SU-DHL-6 (cell line): ENCODE results near the gene NADK2.

Experiments
- H2AFZ ChIP-seq: fragments of 200-600 bp; sonication (generic); 2 replicates; pipeline ENCODE4 v1.6.1; 2014; ENCODE audit warnings: low read depth, mild to moderate bottlenecking, moderate library complexity, mixed read lengths, antibody characterized with exemption, low read length; ENCODE audit not compliant: severe bottlenecking
- H3F3A ChIP-seq: fragments of 200-600 bp; shearing (Covaris generic); 2 replicates; pipeline ENCODE4 v1.6.0; 2016; ENCODE audit warnings: antibody characterized with exemption, mild to moderate bottlenecking; ENCODE audit not compliant: insufficient read depth
- H3K27ac ChIP-seq: fragments of 200-600 bp; sonication (generic); 2 replicates; pipeline ENCODE4 v1.5.1; 2016; ENCODE audit warnings: low read depth, mild to moderate bottlenecking, low read length, moderate library complexity, mixed read lengths
- H3K27me3 ChIP-seq: fragments of 200-600 bp; sonication (generic), shearing (Covaris generic); 2 replicates; pipeline ENCODE4 v1.6.0; 2014; ENCODE audit warnings: mild to moderate bottlenecking, low read length
- H3K36me3 ChIP-seq: fragments of 200-600 bp; sonication (generic); 2 replicates; pipeline ENCODE4 v1.6.1; 2014; ENCODE audit warnings: mild to moderate bottlenecking, low read length, mixed read lengths
- H3K4me2 ChIP-seq: fragments of 300-600, 200-600 bp; shearing (Covaris generic), sonication (generic); 2 replicates; pipeline ENCODE4 v1.6.0; 2014; ENCODE audit warnings: low read length, low read depth, mild to moderate bottlenecking; ENCODE audit not compliant: poor library complexity, severe bottlenecking
- H3K4me3 ChIP-seq: fragments of 200-600 bp; sonication (generic); 2 replicates; pipeline ENCODE4 v1.5.1; 2014; ENCODE audit warnings: antibody characterized with exemption, low read length, mild to moderate bottlenecking, mixed read lengths; ENCODE audit not compliant: insufficient read depth, poor library complexity, severe bottlenecking
- H3K79me2 ChIP-seq: fragments of 200-600 bp; sonication (generic); 2 replicates; pipeline ENCODE4 v1.6.1; 2014; ENCODE audit warnings: mild to moderate bottlenecking, low read length, moderate library complexity; ENCODE audit not compliant: insufficient read depth
- H3K9ac ChIP-seq: fragments of 200-600 bp; sonication (generic); 2 replicates; pipeline ENCODE4 v1.7.0; 2014; ENCODE audit warnings: mild to moderate bottlenecking, low read length
- H3K9me2 ChIP-seq: fragments of 200-600 bp; sonication (generic); replicated peaks from 2 replicates; pipeline ENCODE4 v1.6.1; 2014; ENCODE audit warnings: low read length; ENCODE audit not compliant: insufficient read depth
- H3K9me3 ChIP-seq: fragments of 200-600 bp; sonication (generic); 2 replicates; pipeline ENCODE4 v1.6.1; 2014; ENCODE audit warnings: low read length, mixed read lengths; ENCODE audit not compliant: insufficient read depth
- H4K20me1 ChIP-seq: fragments of 200-600 bp; sonication (generic); 2 replicates; pipeline ENCODE4 v1.6.1; 2014; ENCODE audit warnings: low read depth, mild to moderate bottlenecking, antibody characterized with exemption, low read length, moderate library complexity, mixed read lengths
- EZH2phosphoT487 ChIP-seq: fragments of 200-600 bp; sonication (generic), shearing (Covaris generic); conservative IDR thresholded peaks from 2 replicates; pipeline ENCODE4 v1.6.1; 2018; ENCODE audit warnings: mild to moderate bottlenecking, antibody characterized with exemption, low read length, moderate library complexity, mixed read lengths
- TF ChIP-seq, protein P1 (sequence below): fragments of 200-600 bp; sonication (generic); IDR thresholded peaks from one replicate; pipeline ENCODE4 v1.5.1; 2017; ENCODE audit warnings: antibody characterized with exemption, mild to moderate bottlenecking, low read length, moderate library complexity; ENCODE audit not compliant: insufficient read depth, poor library complexity, severe bottlenecking

Gene NADK2

DNA sequence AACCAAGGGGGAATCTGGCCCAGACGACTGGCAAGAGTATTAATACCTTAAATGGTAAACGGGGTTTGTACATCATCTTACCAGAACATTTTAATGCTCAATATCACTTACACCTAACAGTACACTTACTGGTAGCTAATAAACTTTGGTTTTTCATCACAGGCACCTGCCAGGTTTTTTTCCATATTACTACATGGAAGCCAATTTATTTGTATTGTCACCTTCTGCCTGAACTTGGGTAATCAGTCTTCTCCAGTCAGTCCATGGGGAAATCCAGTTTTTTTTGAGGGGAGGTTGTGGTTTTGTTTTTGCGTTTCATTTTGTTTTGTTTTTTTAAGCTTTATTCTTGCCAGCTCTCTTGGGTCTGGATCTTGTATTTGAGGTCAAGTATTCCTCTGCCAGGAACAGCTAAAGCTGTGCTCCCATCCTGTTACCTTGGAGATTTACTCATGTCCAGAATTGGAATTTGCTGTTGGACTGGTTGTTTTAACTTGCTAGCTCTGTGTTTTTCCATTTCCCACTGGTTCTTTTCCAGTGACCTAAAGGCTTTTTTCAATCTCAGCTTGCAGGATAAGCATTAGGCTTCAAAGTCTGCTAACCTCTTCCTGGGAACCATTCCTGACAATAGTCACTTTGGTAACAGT lies 11.1 kb upstream of the NADK2 start:
- Histone ChIP-seq H3K79me2 (no peaks in the 10 kb centered on the region), H2AFZ (no peak overlapping the region), H3K9ac (no peak overlapping the region), H4K20me1 (no peaks in the 10 kb centered on the region), H3K36me3 (no peaks in the 10 kb centered on the region), H3K4me2 (no peak overlapping the region), H3K27ac (no peak overlapping the region), H3K9me2 (no peaks in the 10 kb centered on the region), H3K9me3 (no peaks in the 10 kb centered on the region), H3F3A (no peaks in the 10 kb centered on the region), H3K4me3 (no peak overlapping the region), H3K27me3 (no peaks in the 10 kb centered on the region)
- TF ChIP-seq EZH2phosphoT487, result no peak
- TF ChIP-seq, protein P1, sequence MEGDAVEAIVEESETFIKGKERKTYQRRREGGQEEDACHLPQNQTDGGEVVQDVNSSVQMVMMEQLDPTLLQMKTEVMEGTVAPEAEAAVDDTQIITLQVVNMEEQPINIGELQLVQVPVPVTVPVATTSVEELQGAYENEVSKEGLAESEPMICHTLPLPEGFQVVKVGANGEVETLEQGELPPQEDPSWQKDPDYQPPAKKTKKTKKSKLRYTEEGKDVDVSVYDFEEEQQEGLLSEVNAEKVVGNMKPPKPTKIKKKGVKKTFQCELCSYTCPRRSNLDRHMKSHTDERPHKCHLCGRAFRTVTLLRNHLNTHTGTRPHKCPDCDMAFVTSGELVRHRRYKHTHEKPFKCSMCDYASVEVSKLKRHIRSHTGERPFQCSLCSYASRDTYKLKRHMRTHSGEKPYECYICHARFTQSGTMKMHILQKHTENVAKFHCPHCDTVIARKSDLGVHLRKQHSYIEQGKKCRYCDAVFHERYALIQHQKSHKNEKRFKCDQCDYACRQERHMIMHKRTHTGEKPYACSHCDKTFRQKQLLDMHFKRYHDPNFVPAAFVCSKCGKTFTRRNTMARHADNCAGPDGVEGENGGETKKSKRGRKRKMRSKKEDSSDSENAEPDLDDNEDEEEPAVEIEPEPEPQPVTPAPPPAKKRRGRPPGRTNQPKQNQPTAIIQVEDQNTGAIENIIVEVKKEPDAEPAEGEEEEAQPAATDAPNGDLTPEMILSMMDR, result no peak

DNA sequence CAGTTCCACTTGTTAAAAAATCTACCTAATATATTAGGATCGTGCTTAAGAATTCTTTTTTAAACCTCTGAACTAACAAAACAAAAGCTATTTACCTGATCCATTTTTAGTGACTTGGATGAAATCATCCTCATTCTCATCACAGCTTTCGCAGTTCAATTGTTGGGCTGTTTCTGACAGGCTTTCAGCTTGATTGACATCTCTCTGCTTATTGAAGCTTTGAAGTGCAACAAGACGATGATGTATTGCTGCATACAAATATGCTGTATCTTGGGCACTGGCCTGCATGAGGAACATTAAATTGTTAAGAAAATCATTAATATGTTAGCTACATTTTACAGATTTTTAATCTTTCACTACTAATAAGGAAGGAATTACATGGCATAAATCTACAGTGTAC lies 9.5 kb upstream of the NADK2 start:
- Histone ChIP-seq H3K9me2 (no peaks in the 10 kb centered on the region), H2AFZ (no peak overlapping the region), H3K4me2 (no peak overlapping the region), H3K27ac (no peak overlapping the region), H3K9me3 (no peaks in the 10 kb centered on the region), H3K36me3 (no peaks in the 10 kb centered on the region), H4K20me1 (no peaks in the 10 kb centered on the region), H3K9ac (no peak overlapping the region), H3F3A (no peaks in the 10 kb centered on the region), H3K79me2 (no peaks in the 10 kb centered on the region), H3K4me3 (no peak overlapping the region), H3K27me3 (no peaks in the 10 kb centered on the region)
- TF ChIP-seq, protein P1, result no peak
- no peak for TF ChIP-seq EZH2phosphoT487

DNA sequence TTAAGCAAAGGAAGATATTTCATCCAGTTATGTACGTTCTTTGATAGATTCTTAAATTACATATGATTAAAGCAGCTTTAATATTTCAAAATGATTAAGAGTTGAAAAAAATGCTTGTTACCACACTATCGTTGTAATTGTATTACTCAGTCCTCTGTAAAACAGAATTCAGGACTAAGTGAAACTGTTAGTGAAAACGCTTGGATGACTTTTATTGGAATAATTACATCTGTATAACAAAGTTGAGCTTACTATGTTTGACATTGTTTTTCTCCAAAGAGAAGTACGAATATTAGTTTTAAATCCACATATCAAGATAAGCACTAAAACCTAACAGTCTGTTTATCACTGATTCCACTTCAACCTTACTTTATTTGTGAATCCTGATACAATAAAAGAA lies 8.7 kb upstream of the NADK2 start:
- Histone ChIP-seq H3K36me3 (no peaks in the 10 kb centered on the region), H3K27ac (no peak overlapping the region), H3K9me3 (no peaks in the 10 kb centered on the region), H3K4me3 (no peak overlapping the region), H3K27me3 (no peaks in the 10 kb centered on the region), H3K9me2 (no peaks in the 10 kb centered on the region), H4K20me1 (no peaks in the 10 kb centered on the region), H2AFZ (no peak overlapping the region), H3K79me2 (no peaks in the 10 kb centered on the region), H3K4me2 (no peak overlapping the region), H3F3A (no peaks in the 10 kb centered on the region), H3K9ac (no peak overlapping the region)
- TF ChIP-seq EZH2phosphoT487, result no peak
- TF ChIP-seq, protein P1, result no peak
